Inflammatory macrophage treated with lipopolysaccharide for 1 hour (primary cell): ENCODE data around the gene R3HDM1.
"Not testable (repeated sequence)": the region's sequence is repeated elsewhere in the genome, so short reads cannot be mapped to it uniquely, and the experiment has no call there.

Source experiments
- DNase-seq, 2 donors: peaks; one replicate each; pipeline ENCODE4 v3.0.0-alpha.2; 2020 to 2022

Gene R3HDM1

DNA sequence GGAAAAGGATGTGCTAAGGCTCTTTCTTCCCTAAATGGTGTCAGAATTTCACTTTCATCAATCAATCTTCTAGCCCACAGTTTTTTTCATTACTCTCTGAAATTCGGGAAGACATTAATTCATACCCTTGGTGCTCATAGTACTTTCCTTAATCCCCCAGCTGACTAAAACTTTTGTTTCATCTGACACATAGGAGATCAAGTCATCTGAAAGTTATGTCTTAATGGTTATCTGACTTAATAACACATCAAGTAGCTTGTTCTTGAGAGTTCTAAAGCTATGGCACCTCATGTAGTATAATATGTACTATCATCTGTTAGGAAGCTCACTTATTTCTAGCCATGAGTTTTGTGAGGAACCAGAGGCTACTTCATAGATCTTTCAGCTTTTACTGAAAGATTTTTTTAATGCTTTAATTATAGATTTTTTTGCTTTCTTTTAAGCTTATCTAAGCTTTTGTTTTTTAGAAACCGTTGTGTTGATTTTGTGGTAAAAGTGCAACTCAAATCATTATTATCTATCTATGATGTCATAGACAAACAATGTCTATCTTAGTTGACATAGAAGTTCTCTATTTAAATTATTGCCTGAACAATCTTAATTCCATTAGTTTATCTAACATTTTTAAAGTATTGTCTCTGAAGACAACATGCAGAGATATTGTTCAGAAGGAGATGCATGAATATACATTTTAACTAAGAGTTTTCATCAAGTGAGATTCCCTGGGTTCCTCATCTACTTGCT lies 116.7 kb downstream of the R3HDM1 start:
- DNase-seq = no peak

DNA sequence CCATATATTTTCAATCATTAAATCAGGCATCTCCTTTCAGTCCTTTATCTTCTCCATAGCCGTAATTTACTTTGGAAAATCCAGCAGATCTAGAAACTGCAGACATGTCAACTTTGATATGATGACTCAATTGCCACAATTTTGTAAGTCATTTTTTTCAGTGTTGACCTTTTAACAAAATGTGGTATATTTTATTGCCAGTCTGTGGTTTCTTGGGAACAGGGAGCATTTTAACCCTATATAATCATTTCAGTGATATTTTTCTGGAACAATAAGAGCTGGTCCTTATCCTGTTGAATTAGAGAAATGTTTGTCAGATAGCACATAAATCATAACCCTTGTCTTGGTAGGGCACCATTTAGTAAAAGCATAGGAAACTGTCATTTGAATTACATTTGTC lies 119.4 kb downstream of the R3HDM1 start:
- no peak for DNase-seq

- DNase-seq = no peak
Observed at GRCh38 chr2:135651717-135652116, 120.4 kb downstream of the R3HDM1 start.

DNA sequence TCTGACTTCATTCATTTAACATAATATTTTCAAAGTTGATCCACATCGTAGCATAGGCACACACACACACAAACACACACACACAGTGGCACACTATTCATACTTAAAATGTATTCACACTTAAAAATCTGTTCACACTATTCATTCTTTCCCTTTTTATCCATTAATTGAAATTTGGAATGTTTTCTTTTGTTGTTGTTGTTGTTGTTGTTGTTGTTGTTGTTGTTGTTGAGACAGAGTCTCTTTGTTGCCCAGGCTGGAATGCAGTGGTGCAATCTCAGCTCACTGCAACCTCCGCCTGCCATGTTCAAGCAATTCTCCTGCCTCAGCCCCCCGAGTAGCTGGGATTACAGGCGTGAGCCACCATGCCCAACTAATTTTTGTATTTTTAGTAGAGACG lies 123.0 kb downstream of the R3HDM1 start:
- not testable (repeated sequence) for DNase-seq

DNA sequence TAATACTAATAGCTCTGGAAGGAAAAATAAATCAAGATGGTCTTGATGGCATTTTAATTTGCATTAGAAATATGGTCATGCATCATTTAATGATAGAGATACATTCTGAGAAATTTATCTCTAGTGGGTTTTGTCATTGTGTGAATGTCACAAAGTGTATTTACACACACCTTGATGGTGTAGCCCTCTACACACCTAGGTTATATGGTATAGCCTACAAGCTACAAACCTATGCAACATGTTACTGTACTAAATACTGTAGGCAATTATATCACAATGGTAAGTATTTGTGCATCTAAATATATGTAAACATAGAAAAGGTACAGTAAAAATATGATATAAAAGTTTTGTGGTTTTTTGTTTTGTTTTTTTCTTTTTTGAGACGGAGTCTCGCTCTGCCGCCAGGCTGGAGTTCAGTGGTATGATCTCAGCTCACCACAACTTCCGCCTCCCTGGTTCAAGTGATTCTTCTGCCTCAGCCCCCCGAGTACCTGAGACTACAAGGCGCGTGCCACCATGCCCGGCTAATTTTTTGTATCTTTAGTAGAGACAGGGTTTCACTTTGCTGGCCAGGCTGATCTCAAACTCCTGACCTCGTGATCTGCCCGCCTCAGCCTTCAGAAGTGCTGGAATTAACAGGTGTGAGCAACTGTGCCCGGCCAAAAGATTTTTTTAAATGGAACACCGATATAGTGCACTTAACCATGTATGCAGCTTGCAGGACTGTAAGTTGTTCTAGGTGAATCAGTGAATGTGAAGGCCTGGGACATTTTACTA lies 126.7 kb downstream of the R3HDM1 start:
- no peak for DNase-seq

DNA sequence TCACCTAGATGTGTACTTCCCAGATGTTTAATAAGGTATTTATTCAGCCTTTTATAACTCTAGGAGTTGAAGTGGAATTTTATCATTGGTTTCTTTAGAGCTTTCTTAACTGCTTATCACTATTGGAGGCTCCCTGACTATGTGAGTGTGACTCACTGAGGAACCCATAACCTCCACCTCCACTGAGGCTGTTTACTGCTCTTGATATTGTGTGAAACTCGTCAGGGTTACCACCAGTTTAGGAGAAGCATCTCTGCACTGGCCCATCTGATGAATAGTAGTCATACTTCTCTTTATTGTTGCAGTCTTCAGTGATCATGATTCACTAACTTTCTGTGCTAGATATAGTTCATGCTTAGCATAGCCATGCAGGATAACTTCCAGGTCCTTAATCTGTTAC lies 130.8 kb downstream of the R3HDM1 start:
- no peak for DNase-seq

DNA sequence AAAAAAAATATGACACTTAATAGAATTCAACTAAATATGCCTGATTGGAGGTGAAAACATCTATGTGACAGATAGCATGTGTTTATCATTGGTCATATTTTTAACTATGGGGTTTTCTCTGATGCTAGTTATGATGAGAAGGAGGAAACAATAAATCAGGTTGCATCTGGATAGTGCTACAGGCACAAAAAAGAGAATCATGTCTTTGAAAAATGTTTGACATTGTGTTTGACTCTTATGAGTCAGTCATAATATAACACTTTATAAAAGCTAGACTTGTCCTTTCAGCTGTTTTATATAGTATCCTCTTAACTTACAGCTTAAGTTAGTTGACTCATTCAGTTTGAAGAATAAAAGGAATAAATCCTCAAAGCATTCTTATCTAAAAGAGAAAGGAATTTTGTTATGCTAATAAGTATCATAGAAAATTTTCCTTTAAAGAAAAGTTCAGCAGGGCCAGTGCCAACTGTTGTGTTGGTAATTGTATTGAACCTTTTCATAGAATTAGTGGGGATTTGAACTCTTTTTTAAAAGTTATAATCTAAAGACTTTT lies 131.9 kb downstream of the R3HDM1 start:
- no peak for DNase-seq

DNA sequence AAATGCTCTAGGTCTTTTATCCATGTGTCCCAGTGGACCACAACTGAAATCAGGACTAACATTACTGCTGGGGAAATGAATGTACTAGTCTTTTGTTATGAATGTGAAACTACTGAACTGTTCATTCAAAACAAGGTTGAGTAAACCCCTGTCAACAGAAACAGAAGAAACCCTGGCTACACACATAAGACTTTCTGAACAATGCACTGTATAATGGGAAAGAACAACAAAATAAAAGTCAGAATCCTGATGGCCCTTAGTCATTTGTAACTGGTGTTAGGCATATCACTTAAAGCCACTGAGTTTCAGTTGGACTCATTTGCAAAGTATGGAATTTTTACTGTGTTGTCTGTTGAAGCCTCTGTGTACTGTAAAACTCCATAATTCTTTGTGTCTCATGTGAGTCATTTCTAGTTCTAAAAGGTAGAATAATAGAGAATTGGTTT lies 133.4 kb downstream of the R3HDM1 start:
- DNase-seq = no peak

- DNase-seq = no peak
Observed at GRCh38 chr2:135667045-135667444, 135.8 kb downstream of the R3HDM1 start.

- no peak for DNase-seq
Observed at GRCh38 chr2:135674453-135674852, 143.2 kb downstream of the R3HDM1 start.

DNA sequence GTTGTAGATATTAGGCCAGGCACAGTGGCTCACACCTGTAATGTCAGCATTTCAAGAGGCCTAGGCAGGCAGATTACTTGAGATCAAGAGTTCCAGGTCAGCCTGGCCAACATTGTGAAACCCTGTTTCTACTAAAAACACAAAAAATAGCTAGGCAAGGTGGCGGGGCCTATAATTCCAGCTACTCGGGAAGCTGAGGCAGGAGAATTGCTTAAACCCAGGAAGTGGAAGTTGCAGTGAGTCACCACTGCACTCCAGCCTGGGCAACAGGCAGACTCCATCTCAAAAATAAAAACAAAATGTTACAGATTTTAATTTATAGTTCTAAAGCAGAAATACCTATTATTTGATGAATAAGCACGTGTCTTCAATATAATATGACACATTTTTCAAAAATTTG lies 144.7 kb downstream of the R3HDM1 start:
- no peak for DNase-seq

- DNase-seq = no peak
Observed at GRCh38 chr2:135679125-135679524, 147.8 kb downstream of the R3HDM1 start.

- DNase-seq = no peak
Observed at GRCh38 chr2:135685361-135685760, 154.1 kb downstream of the R3HDM1 start.

DNA sequence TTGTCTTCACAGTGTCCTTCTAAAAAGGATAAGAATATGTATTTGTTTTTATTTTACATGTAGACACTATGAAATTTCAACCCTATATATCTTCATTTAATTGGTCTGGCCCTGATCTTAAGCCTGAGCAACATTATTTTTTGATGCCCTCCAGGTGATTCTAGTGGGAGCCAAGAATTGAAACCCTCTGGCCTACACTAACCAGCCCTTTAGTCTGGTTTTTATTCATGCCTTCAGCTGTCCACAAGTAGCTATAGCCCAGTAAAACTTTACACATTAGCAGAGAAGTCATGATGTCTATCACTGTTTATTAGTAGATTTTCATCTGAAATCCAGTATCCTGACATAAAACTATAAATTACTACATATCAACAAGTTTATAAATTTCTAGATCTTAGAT lies 157.7 kb downstream of the R3HDM1 start:
- DNase-seq = no peak

DNA sequence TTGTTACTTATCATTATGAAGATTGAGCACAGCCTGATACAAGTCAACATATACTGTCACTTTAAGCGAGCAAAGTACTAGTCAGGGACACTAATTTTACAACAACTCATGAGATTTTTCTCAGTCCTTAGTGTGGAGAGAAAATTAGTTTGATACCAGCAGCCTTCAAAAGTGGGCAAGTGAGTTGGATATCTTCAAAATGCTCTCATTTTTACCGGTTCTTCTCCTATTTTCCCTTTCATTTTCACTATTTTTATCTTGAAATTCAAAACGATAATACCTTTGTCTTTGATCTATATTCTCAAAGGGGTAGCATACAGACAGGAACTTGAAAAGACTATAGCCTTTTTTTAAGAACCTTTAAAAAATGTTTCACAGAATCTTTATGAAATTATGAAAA lies 158.4 kb downstream of the R3HDM1 start:
- DNase-seq = no peak

DNA sequence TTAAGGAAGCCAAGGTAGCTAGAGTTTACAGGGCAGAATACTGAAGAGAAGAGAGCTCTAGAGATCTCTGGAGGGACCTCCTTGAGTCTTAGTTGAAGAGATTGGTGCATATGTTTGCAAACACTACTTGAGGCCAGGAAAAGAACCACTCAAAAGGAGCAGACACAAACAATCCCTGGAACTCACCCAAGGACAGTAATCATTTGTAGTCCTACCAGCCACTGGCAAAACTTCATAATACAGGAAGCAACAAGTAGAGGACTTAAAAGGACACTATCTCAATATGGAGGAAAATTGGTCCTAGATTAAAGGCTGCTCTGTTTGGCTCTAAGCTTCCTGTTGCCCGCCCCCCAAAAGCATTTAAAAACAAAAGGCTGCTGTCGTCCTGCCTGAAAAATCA lies 163.4 kb downstream of the R3HDM1 start:
- DNase-seq = no peak

DNA sequence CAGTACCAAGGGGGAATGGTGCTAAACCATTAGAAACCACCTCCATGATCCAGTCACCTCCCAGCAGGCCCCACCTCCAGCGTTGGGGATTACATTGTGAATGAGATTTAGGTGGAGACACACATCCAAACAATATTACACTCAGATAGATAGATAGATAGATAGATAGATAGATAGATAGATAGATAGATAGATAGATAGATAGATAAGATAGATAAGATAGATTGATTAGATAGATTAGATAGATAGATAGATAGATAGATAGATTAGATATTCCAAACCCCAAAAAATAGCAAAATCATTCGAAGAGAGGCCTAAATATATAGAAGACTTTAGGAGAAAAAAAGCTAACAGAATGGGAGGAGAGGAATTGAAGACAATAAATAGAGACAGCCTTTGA lies 167.6 kb downstream of the R3HDM1 start:
- no peak for DNase-seq

DNA sequence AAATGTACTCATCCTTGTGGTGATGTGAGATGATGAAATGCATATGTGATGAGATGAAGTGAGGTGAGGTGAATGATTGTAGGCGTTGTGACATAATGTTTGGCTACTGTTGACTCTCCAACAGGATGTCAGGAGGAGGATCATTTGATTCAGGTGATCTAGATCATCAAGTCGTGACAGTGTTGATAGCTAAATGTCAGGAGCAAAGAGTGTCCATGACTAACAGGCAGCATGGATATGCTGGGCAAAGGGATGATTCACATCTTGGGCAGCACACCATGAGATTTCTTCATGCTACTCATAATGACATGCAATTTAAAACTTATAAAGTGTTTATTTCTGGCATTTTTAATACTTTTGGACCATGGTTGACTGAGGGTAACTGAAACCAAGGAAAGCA lies 170.2 kb downstream of the R3HDM1 start:
- no peak for DNase-seq

- DNase-seq = no peak
Observed at GRCh38 chr2:135703300-135703699, 172.0 kb downstream of the R3HDM1 start.

DNA sequence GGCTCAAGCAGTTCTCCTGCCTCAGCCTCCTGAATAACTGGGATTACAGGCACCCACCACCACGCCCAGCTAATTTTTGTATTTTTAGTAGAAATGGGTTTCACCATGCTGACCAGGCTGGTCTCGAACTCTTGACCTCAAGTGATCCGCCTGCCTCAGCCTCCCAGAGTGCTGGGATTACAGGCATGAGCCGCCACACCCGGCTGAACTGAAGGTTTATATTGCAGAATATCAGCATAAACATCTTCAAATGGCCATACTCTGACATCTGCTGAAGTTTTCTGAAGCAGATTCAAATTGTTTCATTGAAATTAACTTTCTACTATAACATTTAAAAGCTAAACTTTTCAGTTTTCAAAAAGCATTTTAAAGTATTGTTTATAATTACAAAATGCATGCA lies 172.8 kb downstream of the R3HDM1 start:
- not testable (repeated sequence) for DNase-seq

- no peak for DNase-seq
Observed at GRCh38 chr2:135708159-135708558, 176.9 kb downstream of the R3HDM1 start.

DNA sequence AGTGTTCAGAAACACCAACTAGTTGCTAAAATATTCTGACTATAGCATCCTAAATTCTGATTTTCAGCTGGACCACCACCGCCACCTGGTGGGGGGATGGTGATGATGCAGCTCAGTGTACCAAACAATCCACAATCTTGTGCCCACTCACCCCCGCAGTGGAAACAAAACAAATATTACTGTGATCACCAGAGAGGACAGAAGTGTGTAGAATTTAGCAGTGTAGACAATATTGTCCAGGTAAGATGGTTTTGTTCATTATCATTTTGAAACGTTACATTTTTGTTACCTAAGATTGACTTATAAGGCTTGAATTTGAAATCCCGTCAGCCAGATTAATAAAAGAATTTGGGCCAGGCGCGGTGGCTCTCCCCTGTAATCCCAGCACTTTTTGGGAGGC lies 178.7 kb downstream of the R3HDM1 start:
- DNase-seq = peak; percentile 26 to 80

- DNase-seq = not testable (repeated sequence)
Observed at GRCh38 chr2:135715086-135715485, 183.8 kb downstream of the R3HDM1 start.
